Lower lobe of right lung (tissue), 2 donors: Measurements from ENCODE around the gene TTYH2. TPM values are rescaled to one million over a fixed set of nuclear protein-coding genes. Genes with fewer than 3 reads are reported as not detected.

Source experiments
- ATAC-seq, 2 donors: fragments of 200-7000 bp; cut with Tn5 transposase; one replicate each; pipeline ENCODE4 v1.9.1; 2020 to 2022; ENCODE audit warnings: mild to moderate bottlenecking in 2 of 2, moderate library complexity in 2 of 2
- DNase-seq: peaks from one replicate; pipeline ENCODE4 v3.0.0-alpha.2; 2020
- H3K27ac ChIP-seq: fragments of 200-600 bp; one replicate; pipeline ENCODE4 v1.8.0; 2022
- H3K27me3 ChIP-seq: fragments of 200-600 bp; one replicate; pipeline ENCODE4 v1.8.0; 2022; ENCODE audit warnings: low read depth
- H3K36me3 ChIP-seq: fragments of 200-600 bp; one replicate; pipeline ENCODE4 v1.8.0; 2022; ENCODE audit warnings: mild to moderate bottlenecking
- H3K4me1 ChIP-seq: fragments of 200-600 bp; one replicate; pipeline ENCODE4 v1.8.0; 2022
- H3K4me3 ChIP-seq: fragments of 200-600 bp; one replicate; pipeline ENCODE4 v1.8.0; 2022; ENCODE audit warnings: mild to moderate bottlenecking
- H3K9me3 ChIP-seq: fragments of 200-600 bp; one replicate; pipeline ENCODE4 v1.8.0; 2022
- CTCF ChIP-seq: fragments of 200-600 bp; IDR thresholded peaks from one replicate; pipeline ENCODE4 v1.8.0; 2022; ENCODE audit warnings: antibody characterized with exemption, mild to moderate bottlenecking
- intact Hi-C: fragments of 100-400 bp; cut with DNase I; formaldehyde crosslinking; loops from one replicate; pipeline ENCODE4 v1.11.0; 2022
- total RNA-seq: library from RNA; stranded (reverse); fragmentation: NEBNext Ultra II Directional; extraction: Animal tissue kit (Norgen Biotek cat#: 25700); gene quantifications from one replicate; pipeline ENCODE4 v1.2.1, GENCODE V29; 2021
- donor health status: DM: no; HTN: yes; CAD: no; lungs with severe emphysema.

TTYH2 gene
- total RNA-seq, 1 donor from 2014 or later = 7.7 TPM

DNA sequence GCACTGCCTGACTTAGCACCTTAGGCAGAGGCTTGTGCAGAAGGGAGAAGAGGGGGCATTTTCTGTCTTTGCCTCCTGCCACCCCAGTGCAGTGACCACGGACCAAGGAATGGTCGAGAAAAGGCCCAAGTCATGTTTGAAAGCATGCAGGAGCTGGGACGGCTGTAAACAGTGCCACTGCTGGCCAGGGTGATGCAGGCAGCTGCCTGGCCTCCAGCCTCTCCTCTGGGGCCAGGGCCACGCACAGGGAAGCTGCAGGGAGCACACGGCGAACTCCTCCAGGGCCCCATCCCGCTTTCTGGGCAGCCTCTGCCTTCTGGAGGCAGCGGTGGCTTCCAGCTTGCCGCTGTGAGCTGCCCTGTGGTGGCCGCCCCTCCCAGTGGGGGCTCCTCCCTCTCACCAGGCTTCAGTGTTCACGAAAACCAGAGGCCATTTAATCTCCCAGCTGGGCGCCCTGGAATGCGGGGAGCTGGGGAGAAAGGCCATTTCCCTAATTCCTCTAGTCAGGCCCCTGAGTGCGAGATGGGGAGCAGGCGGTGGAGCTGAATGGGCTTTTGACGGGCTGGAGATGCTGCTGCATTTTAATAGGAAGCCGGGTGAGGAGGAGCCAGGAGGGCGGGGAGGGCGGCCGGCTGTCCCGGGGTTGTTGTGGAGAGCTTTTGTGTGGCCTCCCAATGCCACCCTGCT, 31.9 kb downstream of the TTYH2 start:
- ATAC-seq = no peak
- no peak for DNase-seq
- intact Hi-C loops = no loop called here
- Histone ChIP-seq H3K4me1 (peaks cover 15% of the 10 kb centered on the region), H3K27ac (no peak overlapping the region), H3K4me3 (no peak overlapping the region), H3K9me3 (no peaks in the 10 kb centered on the region), H3K36me3 (no peaks in the 10 kb centered on the region), H3K27me3 (no peaks in the 10 kb centered on the region)
- TF ChIP-seq CTCF = no peak

DNA sequence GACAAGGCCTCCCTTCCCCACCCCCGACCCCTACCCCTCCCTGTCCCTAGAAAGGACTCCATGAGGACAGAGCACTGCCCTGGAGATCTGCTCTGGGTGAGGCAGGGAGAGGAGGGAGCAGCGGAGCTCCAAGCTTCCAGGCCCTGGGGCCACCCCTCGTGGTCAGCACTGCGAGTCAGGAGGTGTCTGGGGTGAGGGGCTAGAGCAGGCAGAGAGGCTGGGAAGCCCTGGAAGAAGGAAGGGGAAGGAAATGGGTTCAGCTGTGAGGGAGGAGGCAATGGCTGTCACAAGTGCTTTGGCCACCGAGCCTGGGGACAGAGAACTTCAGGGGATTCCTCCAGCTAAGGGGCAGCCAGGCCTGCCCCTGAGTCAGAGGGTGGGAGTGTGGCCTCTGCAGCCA, 32.5 kb downstream of the TTYH2 start:
- DNase-seq (no peak), ATAC-seq (no peak)
- H3K9me3 ChIP-seq = no peaks in the 10 kb centered on the region
- H3K36me3 ChIP-seq = no peaks in the 10 kb centered on the region
- H3K4me1 ChIP-seq = peaks cover 9% of the 10 kb centered on the region
- H3K27me3 ChIP-seq = no peaks in the 10 kb centered on the region
- no peak overlapping the region for H3K27ac ChIP-seq
- H3K4me3 ChIP-seq = no peak overlapping the region
- intact Hi-C loops = no loop called here
- TF ChIP-seq CTCF = no peak

DNA sequence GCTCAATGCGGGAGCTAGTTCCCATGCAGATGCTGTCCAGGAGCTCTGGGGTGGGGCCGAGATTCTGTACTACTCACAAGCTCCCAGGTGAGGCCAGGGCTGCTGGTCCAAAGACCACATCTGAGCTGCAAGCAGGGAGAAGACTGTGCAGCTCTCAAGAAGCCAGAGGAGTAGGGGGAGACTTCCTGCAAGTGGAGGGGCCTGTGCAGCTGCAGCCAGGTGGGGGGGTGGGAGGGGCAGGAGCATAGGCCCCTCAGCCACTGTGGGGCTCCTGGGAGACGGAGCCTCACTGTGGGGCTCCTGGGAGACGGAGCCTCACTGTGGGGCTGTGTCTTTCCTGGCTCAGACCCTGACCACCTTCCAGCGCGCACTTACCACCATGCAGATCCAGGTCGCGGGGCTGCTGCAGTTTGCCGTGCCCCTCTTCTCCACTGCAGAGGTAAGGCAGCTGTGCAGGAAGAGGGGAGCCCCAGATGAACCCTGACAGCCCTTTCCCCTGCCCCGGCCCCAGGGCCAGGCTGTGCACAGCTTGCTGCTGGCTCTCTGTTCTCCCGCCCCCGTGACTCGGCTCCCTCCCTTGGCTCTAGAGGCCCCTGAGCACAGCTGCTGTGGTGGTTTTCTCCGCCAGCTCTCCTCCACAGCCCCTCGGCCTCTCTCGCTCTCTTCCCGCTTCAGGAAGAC, 36.4 kb downstream of the TTYH2 start:
- TF ChIP-seq CTCF = no peak
- no peaks in the 10 kb centered on the region for H3K9me3 ChIP-seq
- DNase-seq (no peak), ATAC-seq (no peak)
- no peaks in the 10 kb centered on the region for H3K27me3 ChIP-seq
- H3K4me1 ChIP-seq = no peaks in the 10 kb centered on the region
- intact Hi-C loops = loop anchor here (10.0 kb wide), 1 partner anchor 125 kb away; no protein-coding TSS in a partner anchor
- no peak overlapping the region for H3K27ac ChIP-seq
- H3K36me3 ChIP-seq = no peaks in the 10 kb centered on the region
- H3K4me3 ChIP-seq = no peak overlapping the region

DNA sequence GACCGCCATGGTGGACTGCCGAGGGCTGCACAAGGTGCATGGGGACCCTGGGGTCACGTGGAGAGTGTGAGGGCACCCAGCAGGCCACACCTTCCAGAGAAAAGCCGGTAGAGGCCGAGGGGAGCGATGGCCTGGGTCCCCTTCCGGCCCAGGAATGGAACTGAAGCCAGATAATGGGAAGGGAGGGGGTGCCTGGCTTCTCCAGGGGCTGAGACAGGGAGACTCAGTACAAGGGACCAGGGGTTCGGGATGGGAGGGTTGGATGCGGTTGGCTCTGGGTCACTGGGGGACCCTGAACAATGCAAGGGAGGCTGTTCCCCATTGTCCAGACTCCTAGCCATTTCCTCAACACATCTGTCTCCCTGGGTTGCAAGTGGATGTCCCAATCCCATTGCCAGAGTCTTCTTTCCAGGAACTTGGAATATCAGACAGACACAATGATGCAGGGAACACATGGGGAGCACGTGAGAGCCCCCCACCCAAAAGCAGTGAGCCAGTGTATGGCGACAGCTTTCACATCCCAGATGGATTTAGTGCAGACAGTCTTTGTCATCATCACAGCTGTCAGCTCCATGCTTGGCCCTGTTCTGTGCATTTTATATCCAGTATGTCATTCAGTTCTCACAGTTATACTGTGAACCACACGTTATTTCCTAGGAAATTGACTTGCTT, 37.1 kb downstream of the TTYH2 start:
- Histone ChIP-seq H3K36me3 (no peaks in the 10 kb centered on the region), H3K9me3 (no peaks in the 10 kb centered on the region), H3K27me3 (no peaks in the 10 kb centered on the region), H3K4me3 (no peak overlapping the region), H3K4me1 (no peaks in the 10 kb centered on the region), H3K27ac (no peak overlapping the region)
- intact Hi-C loops = loop anchor here (10.0 kb wide), 1 partner anchor 126 kb away; no protein-coding TSS in a partner anchor
- no peak for ATAC-seq
- no peak for TF ChIP-seq CTCF
- DNase-seq = no peak

GRCh38 chr17:74251051-74251450, 37.7 kb downstream of the TTYH2 start:
- no peak for TF ChIP-seq CTCF
- H3K4me3 ChIP-seq = no peak overlapping the region
- no peaks in the 10 kb centered on the region for H3K36me3 ChIP-seq
- no peak for ATAC-seq
- no peaks in the 10 kb centered on the region for H3K27me3 ChIP-seq
- no peaks in the 10 kb centered on the region for H3K9me3 ChIP-seq
- no peak overlapping the region for H3K27ac ChIP-seq
- DNase-seq = no peak
- H3K4me1 ChIP-seq = no peaks in the 10 kb centered on the region
- intact Hi-C loops = loop anchor here (10.0 kb wide), 1 partner anchor 126 kb away; no protein-coding TSS in a partner anchor
